Suppressor macrophage (primary cell): ENCODE measurements around the gene HSPA13.
A peak's percentile ranks its signal among the peaks of the same experiment; 100 is the strongest.
"Not testable (repeated sequence)": the region's sequence is repeated elsewhere in the genome, so short reads cannot be mapped to it uniquely, and the experiment has no call there.

ENCODE experiments used
- DNase-seq, 4 experiments: peaks; one replicate each; pipeline ENCODE4 v3.0.0-alpha.2; 2020 to 2022
- total RNA-seq, 17 experiments: gene quantifications; one replicate each; lab custom pipeline; 2026; ENCODE audit warnings: mixed read lengths in 6 of 17, inconsistent platforms in 3 of 17; lab: John Stamatoyannopoulos, UW

HSPA13 gene, protein sequence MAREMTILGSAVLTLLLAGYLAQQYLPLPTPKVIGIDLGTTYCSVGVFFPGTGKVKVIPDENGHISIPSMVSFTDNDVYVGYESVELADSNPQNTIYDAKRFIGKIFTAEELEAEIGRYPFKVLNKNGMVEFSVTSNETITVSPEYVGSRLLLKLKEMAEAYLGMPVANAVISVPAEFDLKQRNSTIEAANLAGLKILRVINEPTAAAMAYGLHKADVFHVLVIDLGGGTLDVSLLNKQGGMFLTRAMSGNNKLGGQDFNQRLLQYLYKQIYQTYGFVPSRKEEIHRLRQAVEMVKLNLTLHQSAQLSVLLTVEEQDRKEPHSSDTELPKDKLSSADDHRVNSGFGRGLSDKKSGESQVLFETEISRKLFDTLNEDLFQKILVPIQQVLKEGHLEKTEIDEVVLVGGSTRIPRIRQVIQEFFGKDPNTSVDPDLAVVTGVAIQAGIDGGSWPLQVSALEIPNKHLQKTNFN
- 36.2 to 117 (median 65.2) reads per million in 17 experiments for total RNA-seq

GRCh38 chr21:14382835-14383595 is at the start of gene HSPA13:
Gene HSPA13 (minus strand): TSS chr21:14383146. CDS start chr21:14383119, 27 bp downstream.
- DNase-seq = peak; percentile 99 to 100 (median 99)

- no peak for DNase-seq
Measured at GRCh38 chr21:14418920-14419319, 36.0 kb upstream of the HSPA13 start.

GRCh38 chr21:14414932-14415508 is 32.1 kb upstream of the HSPA13 start:
- DNase-seq = peak; percentile 11 to 61 (median 38)

- no peak for DNase-seq
Measured at GRCh38 chr21:14405962-14406361, 23.0 kb upstream of the HSPA13 start.

GRCh38 chr21:14405225-14405624 is 22.3 kb upstream of the HSPA13 start:
- no peak for DNase-seq

GRCh38 chr21:14403681-14404318 is 20.9 kb upstream of the HSPA13 start:
- peak; percentile 7 to 73 (median 43) for DNase-seq

- DNase-seq = no peak
Measured at GRCh38 chr21:14401217-14401616, 18.3 kb upstream of the HSPA13 start.

- no peak for DNase-seq
Measured at GRCh38 chr21:14388282-14388681, 5.3 kb upstream of the HSPA13 start.

GRCh38 chr21:14384453-14384852 is 1.5 kb upstream of the HSPA13 start:
- DNase-seq = no peak

DNA sequence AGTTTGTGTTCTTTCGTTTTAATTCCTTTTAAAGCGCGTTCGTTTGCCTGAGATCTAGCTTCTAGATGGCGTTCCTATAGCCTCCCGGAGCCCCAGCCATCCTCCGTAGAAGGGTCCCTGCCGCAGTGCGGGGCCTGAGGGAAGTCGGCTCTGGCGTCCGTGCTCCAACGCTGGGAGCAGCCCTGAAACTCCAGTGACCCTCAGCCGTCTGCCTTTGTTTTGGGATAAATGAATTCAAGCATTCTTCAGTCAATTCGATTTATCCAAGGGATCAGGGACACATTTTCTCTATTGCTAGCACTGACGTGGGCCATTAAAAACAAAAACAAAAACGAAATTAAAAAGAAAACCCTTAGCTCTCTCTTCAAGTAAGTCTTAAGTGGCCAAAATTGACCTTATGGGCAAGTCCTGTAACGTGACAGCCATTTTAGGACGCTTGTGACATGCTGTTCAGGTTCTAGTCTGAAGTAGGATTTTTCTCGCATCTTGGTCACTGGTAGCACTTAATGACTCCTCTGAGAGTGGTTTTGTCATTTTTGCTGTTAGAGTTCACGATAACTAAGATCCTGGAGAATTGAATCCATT is 742 bp upstream of the HSPA13 start:
- DNase-seq = peak in 3 of 4 experiments; percentile 14 to 62 (median 62)

DNA sequence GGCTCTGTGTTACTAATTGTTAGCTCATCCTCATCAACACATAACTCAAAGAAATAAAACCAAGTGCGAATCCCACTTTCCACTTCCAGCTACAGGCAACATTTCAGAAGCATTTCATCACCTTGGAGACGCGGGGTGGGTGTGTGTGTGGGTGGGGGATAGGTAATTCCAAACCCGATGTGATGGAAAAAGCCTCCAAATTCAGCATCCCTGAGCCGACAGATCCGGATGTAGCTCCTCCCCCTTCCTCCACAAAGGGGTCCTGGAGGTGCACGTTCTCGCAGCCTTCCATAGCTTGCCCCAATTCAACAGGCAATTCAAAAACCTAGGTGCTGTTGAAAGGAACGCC is 486 bp downstream of the HSPA13 start:
- peak in 3 of 4 experiments; percentile 1 to 10 (median 6) for DNase-seq

- no peak for DNase-seq
Measured at GRCh38 chr21:14376854-14377253, 6.1 kb downstream of the HSPA13 start.

DNA sequence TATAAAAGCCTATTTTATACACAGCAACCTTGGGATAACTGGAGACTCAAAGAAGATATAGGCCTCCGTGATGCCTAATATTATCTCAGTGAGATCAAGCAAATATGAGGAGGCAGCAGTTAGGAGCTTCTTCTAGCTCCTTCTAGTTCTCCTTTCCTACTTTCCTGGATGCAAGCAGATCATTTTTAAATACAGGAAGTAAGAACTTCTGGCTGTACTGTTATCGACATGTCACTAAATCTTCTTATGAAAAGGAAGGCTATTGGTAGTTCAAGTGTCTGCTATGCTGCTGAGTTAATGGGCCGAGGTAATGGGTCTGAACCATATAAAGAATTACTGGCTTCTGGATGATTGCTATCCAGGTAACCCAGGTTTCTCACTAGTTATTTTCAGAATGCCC is 15.9 kb downstream of the HSPA13 start:
- DNase-seq = peak; percentile 26 to 69 (median 50)

- peak; percentile 46 to 72 (median 64) for DNase-seq
Measured at GRCh38 chr21:14361958-14362357, 21.0 kb downstream of the HSPA13 start.

- DNase-seq = no peak
Measured at GRCh38 chr21:14358775-14359174, 24.2 kb downstream of the HSPA13 start.

- DNase-seq = no peak
Measured at GRCh38 chr21:14356746-14357145, 26.2 kb downstream of the HSPA13 start.

DNA sequence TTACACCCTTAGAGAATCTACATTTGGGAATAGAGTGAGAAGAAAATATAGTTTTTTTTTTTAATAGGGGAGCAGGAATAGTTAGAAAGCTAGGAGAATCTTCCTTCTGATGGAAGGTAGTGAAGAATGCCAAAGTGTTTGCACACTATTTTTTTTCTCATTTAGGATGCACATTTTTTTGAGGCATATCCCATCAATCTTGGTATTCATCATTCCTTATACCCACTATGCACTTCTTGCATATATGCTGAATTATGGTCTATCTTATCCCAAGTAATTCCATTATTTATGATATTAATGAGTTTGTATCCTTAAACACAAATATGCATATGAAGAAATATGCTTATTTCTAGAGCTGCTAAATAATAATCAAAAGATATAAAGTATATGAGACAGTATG is 28.4 kb downstream of the HSPA13 start:
- no peak for DNase-seq

DNA sequence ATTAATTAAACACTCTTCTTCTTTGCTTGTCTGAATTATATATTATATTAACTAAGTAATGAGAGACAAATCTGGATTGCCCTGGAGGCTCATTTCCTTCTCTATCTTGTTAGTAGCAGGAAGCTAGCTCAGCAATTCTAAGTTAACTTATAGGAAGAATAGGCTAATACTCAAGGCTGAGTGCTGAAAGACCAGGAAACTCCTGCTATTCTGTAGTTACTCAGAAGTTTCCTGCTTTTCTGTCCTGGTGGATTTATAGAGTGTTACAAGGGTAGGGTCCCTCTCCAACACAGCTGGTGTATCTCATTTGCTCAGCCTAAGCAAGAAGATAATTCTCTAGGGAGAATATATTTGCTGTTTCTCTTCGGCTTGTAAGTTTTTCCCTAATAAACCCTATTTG is 29.2 kb downstream of the HSPA13 start:
- peak in 1 of 4 experiments; percentile 7 for DNase-seq

DNA sequence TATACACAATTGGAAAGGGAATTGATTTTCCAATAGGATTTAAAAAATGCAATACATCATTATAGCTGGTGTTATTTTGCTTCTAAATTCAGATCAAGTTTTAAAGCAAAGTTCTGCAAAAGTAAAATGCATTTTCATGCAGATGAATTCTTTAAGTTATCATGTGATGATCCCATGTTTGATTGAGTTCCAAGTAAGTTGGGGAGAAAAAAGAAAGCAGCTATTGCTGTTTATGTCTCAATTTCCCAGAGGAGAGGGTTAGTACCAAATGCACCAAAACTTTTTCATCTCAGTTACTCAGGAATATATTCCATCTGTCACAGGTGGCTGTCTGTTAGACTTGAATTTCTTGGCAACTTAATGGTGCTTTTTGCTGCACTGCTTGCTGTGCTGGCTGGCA is 29.7 kb downstream of the HSPA13 start:
- no peak for DNase-seq

DNA sequence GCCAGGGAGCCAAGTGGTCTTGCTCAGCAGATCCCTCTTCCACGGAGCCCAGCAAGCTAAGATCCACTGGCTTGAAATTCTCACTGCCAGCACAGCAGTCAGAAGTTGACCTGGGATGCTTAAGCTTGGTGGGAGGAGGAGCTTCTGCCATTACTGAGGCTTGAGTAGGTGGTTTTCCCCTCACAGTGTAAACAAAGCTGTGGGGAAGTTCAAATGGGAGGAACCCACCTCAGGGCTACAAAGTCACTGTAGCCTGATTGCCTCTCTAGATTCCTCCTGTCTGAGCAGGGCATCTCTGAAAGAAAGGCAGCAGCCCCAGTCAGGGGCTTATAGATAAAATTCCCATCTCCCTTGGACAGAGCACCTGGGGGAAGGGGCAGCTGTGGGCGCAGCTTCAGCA is 55.6 kb downstream of the HSPA13 start:
- not testable (repeated sequence) for DNase-seq

GRCh38 chr21:14325595-14325994 is 57.4 kb downstream of the HSPA13 start:
- no peak for DNase-seq
